Naive thymus-derived CD8-positive, alpha-beta T cell (primary cell): ENCODE measurements around the gene DSCAML1. TPM values are rescaled to one million over a fixed set of nuclear protein-coding genes. Genes with fewer than 3 reads are reported as not detected.
A peak's percentile ranks its signal among the peaks of the same experiment; 100 is the strongest.

Source experiments
- ATAC-seq, 2 donors: fragments of 150-1000 bp; cut with Tn5 transposase in 1 of 2; sonication (Bioruptor Pico), chemical (Tn5 transposase) in 1 of 2; 1 replicate in 1 of 2; 2 replicates in 1 of 2; pipeline ENCODE4 v1.10.0; 2021; ENCODE audit warnings: mild to moderate bottlenecking in 2 of 2, moderate library complexity in 2 of 2
- POLR2A ChIA-PET: fragments of 350-600 bp; sonication (Branson Sonifier 250); formaldehyde crosslinking; loops from one replicate; lab custom pipeline; 2021; ENCODE audit warnings: antibody characterized with exemption; lab: Charles Lee
- DNase-seq, 10 donors: peaks; one replicate each; pipeline versions ENCODE4 v3.0.0 to v3.0.0-alpha.2; 2020 to 2022
- H3K27ac Mint-ChIP-seq, 10 donors: one replicate each; pipeline ENCODE4 v1.8.0; 2020 to 2022; ENCODE audit warnings: mild to moderate bottlenecking in 10 of 10, mixed read lengths in 10 of 10, moderate library complexity in 4 of 10, inconsistent platforms in 1 of 10
- H3K27me3 Mint-ChIP-seq, 5 donors: one replicate each; pipeline ENCODE4 v1.8.0; 2021 to 2022; ENCODE audit warnings: mixed read lengths in 5 of 5
- H3K36me3 Mint-ChIP-seq, 3 donors: one replicate each; pipeline ENCODE4 v1.8.0; 2020 to 2022; ENCODE audit warnings: mixed read lengths in 3 of 3, mild to moderate bottlenecking in 2 of 3, inconsistent platforms in 1 of 3
- H3K4me1 Mint-ChIP-seq, 4 donors: one replicate each; pipeline ENCODE4 v1.8.0; 2021 to 2022; ENCODE audit warnings: mixed read lengths in 4 of 4
- H3K4me3 Mint-ChIP-seq, 10 donors: one replicate each; pipeline ENCODE4 v1.8.0; 2020 to 2022; ENCODE audit warnings: mild to moderate bottlenecking in 10 of 10, mixed read lengths in 10 of 10, moderate library complexity in 6 of 10, inconsistent platforms in 1 of 10
- H3K9me3 Mint-ChIP-seq, 9 donors: one replicate each; pipeline ENCODE4 v1.8.0; 2020 to 2022; ENCODE audit warnings: mixed read lengths in 9 of 9, mild to moderate bottlenecking in 3 of 9, inconsistent platforms in 1 of 9, moderate library complexity in 1 of 9
- polyA plus RNA-seq, 3 donors: library from polyadenylated mRNA; unstranded; fragments of 300-500 nt; fragmentation: Illumina TruSeq; gene quantifications; one replicate each; pipeline ENCODE4 v1.2.3, GENCODE V29; 2021
- total RNA-seq, 8 experiments: library from RNA in 2 of 8; stranded (reverse) in 2 of 8; gene quantifications; one replicate each; pipeline ENCODE4 v1.2.3 and lab custom pipeline; 2021 to 2026

Gene DSCAML1
- total and polyA plus RNA-seq, 5 experiments from 2014 or later: 0.12 to 2.1 (median 0.15) TPM

DNA sequence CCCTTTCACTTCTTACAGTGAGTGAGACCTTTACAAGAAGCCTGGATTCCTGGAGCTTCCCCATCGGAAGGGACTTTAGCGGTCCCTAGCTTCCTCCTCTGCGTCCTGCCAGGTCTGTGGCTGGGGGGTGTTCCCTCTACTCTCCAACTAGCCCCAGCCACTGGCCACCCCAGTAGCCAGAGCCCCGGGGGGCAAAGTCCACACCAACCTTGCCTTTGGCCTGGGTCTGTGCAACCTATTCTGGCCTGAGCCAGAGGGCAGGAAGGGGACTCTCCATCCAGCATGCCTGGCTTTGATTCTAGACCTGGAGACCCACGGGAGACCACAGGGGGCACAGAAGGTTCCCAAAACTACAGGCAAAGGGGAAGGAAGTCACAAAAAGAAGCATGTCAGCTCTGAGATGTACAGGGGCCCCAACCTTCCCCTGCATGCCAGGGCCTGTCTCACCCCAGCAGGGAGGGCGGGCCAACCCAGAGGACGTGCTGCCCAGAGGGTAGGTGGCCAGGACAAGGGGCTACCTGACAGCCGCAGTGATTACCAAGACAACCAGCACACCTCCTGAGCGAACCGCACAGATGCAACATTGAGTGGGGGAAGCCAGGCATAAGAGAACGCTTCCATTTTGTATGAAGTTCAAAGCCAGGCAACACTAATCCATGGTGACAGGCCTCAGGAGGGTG is 52.4 kb downstream of the DSCAML1 start:
- H3K27ac Mint-ChIP-seq: no peak overlapping the region
- H3K36me3 Mint-ChIP-seq: no peaks in the 10 kb centered on the region
- H3K4me3 Mint-ChIP-seq: no peak overlapping the region
- DNase-seq (no peak), ATAC-seq (no peak)
- POLR2A ChIA-PET: no interaction called here
- peaks cover 0 to 6% (median 0%) of the 10 kb centered on the region in 4 donors for H3K4me1 Mint-ChIP-seq
- peaks cover 2 to 27% (median 12%) of the 10 kb centered on the region in 5 donors for H3K27me3 Mint-ChIP-seq
- peaks cover 0 to 3% (median 0%) of the 10 kb centered on the region in 9 donors for H3K9me3 Mint-ChIP-seq

DNA sequence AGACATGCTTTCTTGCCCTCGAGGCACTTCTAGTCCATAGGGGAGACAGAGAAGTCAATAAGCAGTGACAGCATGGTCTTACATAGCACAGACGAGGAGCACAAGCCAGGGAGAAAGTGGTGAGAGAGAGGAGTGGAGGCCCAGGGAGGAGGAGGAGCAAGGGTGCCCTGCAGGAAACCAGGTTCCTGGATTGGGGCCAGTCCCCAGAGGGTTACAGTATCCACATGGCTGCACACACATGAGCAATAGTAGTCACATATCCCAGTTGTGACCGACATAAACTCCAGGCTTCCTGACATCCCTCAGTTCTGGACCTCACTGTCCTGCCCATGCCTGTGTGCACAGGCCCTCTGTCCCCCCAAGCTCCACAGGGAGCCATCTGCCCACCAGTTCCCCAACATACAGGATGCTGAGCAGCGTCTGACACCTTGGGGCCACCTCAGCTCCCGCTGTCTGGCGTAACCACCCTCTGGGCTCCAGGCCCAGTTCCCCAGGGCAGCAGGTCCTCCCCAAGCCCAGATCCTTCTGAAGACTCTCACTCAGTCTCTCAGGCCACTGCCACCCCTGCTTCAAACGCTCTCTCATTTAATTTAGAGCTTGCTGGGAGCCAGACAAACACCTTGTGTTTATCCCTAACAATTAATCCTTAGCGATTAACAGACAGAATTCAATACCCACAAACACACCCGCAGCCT is 53.7 kb downstream of the DSCAML1 start:
- no peak for DNase-seq
- ATAC-seq: no peak
- H3K36me3 Mint-ChIP-seq: no peaks in the 10 kb centered on the region
- no peak overlapping the region for H3K27ac Mint-ChIP-seq
- H3K9me3 Mint-ChIP-seq: peaks cover 0 to 3% (median 0%) of the 10 kb centered on the region in 9 donors
- peaks cover 0 to 9% (median 0%) of the 10 kb centered on the region in 4 donors for H3K4me1 Mint-ChIP-seq
- peaks cover 4 to 32% (median 12%) of the 10 kb centered on the region in 5 donors for H3K27me3 Mint-ChIP-seq
- H3K4me3 Mint-ChIP-seq: no peak overlapping the region
- POLR2A ChIA-PET: no interaction called here

DNA sequence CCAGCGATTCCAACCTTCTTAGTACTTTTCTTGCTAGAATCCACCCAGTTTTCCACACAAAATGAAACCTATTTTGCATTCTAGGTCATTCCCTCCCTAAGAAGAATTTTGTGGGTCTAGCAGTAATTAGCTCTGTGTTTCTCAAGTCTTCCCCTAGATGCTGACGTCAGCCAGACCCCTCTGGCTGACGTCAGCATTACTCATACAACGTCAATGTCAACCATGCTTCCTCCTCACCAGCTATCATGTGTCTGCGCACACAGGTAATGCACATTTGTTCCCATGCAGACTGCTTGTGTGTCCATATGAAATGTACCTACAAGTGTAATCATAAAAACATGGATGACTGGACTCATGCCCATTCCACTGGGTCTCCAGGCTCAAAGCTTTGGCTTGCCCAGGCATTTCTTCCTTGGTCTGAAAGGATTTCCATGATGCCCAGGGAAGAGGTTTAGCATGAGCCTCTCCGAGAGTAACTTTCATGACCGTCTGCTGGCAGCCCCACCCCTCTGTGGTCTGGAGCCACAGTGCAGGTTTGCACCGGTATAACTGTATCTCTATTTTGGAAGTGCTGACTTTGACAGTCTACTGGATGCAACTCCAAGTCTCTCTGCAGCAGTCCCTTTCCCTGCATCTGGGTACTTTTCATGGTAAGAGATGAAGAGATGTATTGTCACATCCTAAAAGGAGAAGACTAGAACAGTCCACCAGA is 58.6 kb downstream of the DSCAML1 start:
- no peaks in the 10 kb centered on the region for H3K9me3 Mint-ChIP-seq
- POLR2A ChIA-PET: no interaction called here
- DNase-seq (no peak), ATAC-seq (no peak)
- H3K4me3 Mint-ChIP-seq: no peak overlapping the region
- peaks cover 0 to 13% (median 0%) of the 10 kb centered on the region in 4 donors for H3K4me1 Mint-ChIP-seq
- peaks cover 0 to 22% (median 10%) of the 10 kb centered on the region in 5 donors for H3K27me3 Mint-ChIP-seq
- peak overlapping the region in 1 of 10 donors; percentile 68 for H3K27ac Mint-ChIP-seq
- no peaks in the 10 kb centered on the region for H3K36me3 Mint-ChIP-seq

DNA sequence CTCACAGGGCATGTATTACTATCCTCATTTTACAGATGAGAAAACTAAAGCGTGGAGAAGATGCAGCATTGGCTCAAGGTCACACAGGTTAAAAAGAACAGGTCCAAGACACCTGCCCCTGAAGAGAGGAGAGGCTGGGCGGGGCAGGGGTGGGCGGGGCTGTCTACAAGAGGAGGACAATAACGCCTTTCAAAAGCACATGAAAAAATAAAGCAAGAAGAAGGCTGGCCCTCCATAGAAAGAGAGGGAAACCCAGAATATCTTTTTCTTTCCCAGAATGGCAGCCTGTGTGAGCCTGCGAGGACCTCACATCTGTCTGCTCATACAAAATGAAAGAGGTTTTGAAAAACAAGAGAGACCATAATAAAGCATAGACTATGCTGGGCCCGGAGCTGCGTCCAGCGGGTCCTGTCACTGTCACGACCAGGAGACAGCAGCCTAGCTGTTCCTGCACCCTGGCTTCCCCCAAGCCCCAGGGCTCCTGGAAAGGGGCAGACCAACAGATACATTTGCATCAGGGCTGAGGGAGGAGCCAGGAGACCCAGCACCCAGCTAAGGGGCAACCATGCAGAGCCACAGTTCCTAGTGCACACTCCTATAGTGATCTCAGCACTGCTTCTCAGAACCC is 61.6 kb downstream of the DSCAML1 start:
- Mint-ChIP-seq H3K4me3 (no peak overlapping the region), H3K36me3 (no peaks in the 10 kb centered on the region), H3K9me3 (no peaks in the 10 kb centered on the region), H3K4me1 (peaks cover 0 to 10% (median 0%) of the 10 kb centered on the region in 4 donors), H3K27ac (no peak overlapping the region), H3K27me3 (peaks cover 0 to 9% (median 4%) of the 10 kb centered on the region in 5 donors)
- POLR2A ChIA-PET: no interaction called here
- DNase-seq (no peak), ATAC-seq (no peak)

DNA sequence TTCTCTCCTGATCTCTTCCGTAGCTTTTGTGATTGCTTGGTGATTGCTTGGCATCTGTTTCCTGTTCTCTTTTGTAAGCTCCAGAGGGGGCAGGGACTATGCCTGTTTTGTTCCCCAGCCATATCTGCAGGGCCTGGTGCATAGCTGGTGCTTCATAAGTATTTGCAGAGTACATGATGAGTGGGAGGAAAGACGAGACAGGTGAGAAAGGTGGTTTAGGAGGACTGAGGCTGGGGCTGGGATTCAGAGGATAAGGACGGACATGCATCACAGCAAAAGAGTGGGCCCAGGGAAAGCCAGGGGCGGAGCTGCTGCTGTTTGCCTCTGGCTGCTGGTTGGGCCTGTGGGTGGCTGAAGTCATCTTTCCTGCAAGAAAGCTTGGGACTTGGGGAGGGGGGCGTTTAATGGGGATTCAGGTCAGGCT is 62.4 kb downstream of the DSCAML1 start:
- H3K27ac Mint-ChIP-seq: no peak overlapping the region
- DNase-seq: no peak
- H3K4me1 Mint-ChIP-seq: peaks cover 0 to 10% (median 0%) of the 10 kb centered on the region in 4 donors
- H3K36me3 Mint-ChIP-seq: no peaks in the 10 kb centered on the region
- POLR2A ChIA-PET: no interaction called here
- ATAC-seq: no peak
- no peak overlapping the region for H3K4me3 Mint-ChIP-seq
- no peaks in the 10 kb centered on the region for H3K9me3 Mint-ChIP-seq
- H3K27me3 Mint-ChIP-seq: peaks cover 0 to 6% (median 4%) of the 10 kb centered on the region in 5 donors

DNA sequence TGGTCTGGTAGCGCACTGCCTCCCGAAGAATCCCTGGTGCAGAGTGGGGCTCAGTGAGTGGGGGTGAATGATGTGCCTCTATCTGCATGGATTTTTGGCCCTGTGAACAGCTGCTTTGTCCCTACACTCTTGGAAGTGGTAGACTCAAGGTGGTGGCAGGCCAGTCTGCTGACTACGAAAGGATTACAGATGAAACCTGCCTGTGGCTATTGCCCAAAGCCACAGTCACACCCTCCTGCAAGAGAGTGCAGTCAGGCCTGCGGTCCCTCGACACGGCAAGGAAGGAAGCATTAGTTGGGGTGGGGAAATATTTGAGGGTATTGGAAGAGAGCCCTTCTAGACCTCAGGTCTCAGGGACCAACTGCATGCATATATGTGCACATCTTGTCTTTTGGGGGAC is 63.7 kb downstream of the DSCAML1 start:
- Mint-ChIP-seq H3K9me3 (no peaks in the 10 kb centered on the region), H3K4me1 (peaks cover 0 to 7% (median 0%) of the 10 kb centered on the region in 4 donors), H3K27me3 (peaks cover 0 to 4% (median 0%) of the 10 kb centered on the region in 5 donors), H3K36me3 (no peaks in the 10 kb centered on the region), H3K27ac (no peak overlapping the region), H3K4me3 (no peak overlapping the region)
- ATAC-seq: no peak
- DNase-seq: no peak
- POLR2A ChIA-PET: no interaction called here

DNA sequence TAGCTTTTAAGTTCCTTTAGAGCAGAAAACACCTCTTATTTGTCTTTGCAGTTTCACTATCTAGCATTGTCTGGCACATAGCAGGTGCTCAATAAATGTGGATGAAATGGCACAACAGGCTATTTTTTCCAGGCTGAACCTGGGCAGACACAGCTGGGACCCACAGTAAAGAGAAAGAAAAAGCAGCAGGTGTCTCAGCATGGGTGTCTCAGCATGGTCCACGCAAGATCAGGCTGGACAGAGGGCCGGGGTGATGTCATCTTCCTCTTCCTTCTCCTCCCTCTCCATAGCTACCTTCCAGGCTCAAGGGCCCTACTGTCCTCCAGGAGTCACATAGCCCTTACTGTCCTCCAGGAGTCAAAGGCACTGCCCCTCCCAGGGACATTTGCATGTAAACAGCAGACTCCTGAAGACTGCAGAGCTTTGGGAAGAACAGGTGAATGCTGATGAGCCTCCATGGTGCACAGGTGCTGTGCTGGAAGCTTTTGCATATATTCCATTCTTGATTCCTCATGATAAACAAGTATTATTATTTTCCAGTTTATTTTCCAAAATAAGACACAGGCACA is 65.2 kb downstream of the DSCAML1 start:
- POLR2A ChIA-PET: no interaction called here
- ATAC-seq: no peak
- no peaks in the 10 kb centered on the region for H3K36me3 Mint-ChIP-seq
- DNase-seq: peak in 1 of 10 donors; percentile 19
- peaks cover 0 to 5% (median 0%) of the 10 kb centered on the region in 4 donors for H3K4me1 Mint-ChIP-seq
- peak overlapping the region in 1 of 10 donors; percentile 33 for H3K27ac Mint-ChIP-seq
- H3K4me3 Mint-ChIP-seq: no peak overlapping the region
- no peaks in the 10 kb centered on the region for H3K9me3 Mint-ChIP-seq
- H3K27me3 Mint-ChIP-seq: peaks cover 0 to 2% (median 0%) of the 10 kb centered on the region in 5 donors

DNA sequence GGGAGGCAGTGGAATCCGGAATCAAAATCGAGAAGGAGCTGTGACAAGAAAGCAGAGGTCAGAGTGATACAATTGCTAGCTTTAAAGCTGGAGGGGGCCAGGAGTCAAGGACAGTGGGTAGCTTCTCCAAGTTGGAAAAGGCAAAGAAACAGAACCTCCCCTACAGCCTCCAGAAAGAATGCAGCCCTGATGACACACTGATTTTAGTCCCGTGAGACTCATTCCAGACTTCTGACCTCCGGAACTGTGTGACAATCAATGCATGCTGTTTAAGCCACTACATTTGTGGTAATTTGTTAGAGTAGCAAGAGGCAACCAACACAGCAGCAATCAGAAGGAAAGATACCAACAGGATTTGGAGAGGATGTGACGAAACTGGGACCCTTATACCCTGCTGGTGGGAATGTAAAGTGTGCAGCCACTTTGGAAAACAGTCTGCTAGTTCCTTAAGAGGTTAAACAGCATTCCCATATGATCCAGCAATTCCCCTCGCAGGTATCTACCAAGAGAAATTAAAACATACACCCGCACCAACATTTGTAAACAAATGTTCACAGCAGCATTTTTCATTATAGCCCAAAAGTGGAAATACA is 66.7 kb downstream of the DSCAML1 start:
- DNase-seq: no peak
- Mint-ChIP-seq H3K4me3 (no peak overlapping the region), H3K27ac (no peak overlapping the region), H3K36me3 (no peaks in the 10 kb centered on the region), H3K9me3 (no peaks in the 10 kb centered on the region), H3K4me1 (peaks cover 0 to 5% (median 0%) of the 10 kb centered on the region in 4 donors), H3K27me3 (peaks cover 1 to 10% (median 4%) of the 10 kb centered on the region in 5 donors)
- POLR2A ChIA-PET: no interaction called here
- no peak for ATAC-seq

DNA sequence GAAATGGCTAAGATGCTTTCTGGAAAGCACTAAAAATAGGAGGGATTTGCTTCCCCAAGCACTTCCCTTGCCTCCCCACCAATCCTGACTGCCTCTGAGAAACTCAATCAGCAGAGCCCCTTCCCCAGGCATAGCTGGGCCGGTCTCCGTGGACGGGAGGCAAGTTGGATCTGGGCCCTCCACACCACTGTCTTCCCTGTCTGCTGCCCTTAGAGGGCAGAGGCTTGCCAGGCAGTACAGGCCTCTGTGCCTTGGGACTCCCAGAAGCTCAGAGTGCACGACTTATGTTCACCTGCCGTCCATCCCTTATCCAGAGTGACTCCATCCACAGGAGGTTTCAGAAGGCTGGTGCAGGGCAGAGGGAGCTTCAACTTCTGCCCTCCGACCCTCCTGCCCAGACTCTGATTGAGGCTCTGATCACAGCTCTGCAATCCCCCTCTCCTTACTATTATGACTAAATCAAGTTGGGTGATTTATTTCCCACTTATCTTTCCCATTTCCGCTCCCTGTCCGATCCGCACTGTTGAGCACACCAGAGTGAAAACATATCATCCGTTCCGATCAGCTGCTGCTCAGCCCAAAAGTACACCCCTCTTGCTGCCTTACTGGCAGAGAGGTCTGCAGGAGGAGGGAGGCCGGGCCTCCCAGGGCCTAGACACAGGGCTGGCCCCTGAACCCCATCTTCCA is 71.8 kb downstream of the DSCAML1 start:
- no peak for DNase-seq
- no peak for ATAC-seq
- Mint-ChIP-seq H3K27me3 (peaks cover 2 to 15% (median 10%) of the 10 kb centered on the region in 5 donors), H3K36me3 (no peaks in the 10 kb centered on the region), H3K27ac (no peak overlapping the region), H3K9me3 (no peaks in the 10 kb centered on the region), H3K4me3 (no peak overlapping the region), H3K4me1 (no peaks in the 10 kb centered on the region)
- POLR2A ChIA-PET: no interaction called here

DNA sequence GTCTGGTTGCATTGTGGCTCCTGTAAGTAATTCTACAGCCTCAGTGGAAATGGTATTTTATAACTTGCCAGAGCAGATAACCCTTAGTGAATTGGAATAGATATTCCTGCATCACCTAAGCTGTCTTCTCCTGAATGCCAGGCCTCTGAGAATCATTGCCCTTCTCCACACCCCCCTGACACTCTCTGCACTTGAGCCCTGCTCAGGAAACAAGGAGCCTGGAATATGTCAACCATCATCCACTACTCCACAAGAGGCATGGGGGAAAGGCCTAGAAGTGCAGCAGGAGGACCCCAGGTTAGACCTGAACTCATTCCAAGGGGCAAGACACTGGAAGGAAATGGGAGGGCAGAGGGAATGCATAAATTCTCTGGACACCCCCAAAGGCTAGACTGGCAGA is 72.4 kb downstream of the DSCAML1 start:
- POLR2A ChIA-PET: no interaction called here
- Mint-ChIP-seq H3K4me1 (no peaks in the 10 kb centered on the region), H3K4me3 (no peak overlapping the region), H3K9me3 (no peaks in the 10 kb centered on the region), H3K27ac (no peak overlapping the region), H3K36me3 (no peaks in the 10 kb centered on the region), H3K27me3 (peaks cover 2 to 15% (median 10%) of the 10 kb centered on the region in 5 donors)
- DNase-seq (no peak), ATAC-seq (no peak)

DNA sequence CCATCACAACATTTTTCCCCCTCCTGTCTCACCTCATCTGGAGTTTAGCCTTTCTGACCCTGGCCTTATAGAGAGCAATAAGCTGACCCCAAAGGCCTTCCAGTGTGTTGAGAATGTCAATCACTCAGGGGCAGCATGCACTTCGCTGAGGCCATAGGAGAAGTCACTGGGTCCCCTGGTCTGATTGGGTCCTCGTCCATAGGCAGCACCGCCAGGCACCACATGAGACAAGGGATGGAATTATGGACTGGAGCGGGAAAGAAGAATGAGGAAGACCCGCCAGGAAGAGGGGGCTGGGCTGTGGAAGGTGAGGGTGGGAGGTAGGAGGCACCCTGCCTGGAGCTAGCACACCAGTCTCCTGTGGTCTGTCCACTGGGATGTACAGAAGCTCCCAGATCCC is 72.9 kb downstream of the DSCAML1 start:
- no peak for ATAC-seq
- Mint-ChIP-seq H3K4me3 (no peak overlapping the region), H3K4me1 (no peaks in the 10 kb centered on the region), H3K36me3 (no peaks in the 10 kb centered on the region), H3K27ac (peak overlapping the region in 1 of 10 donors; percentile 54), H3K27me3 (peaks cover 2 to 15% (median 10%) of the 10 kb centered on the region in 5 donors), H3K9me3 (no peaks in the 10 kb centered on the region)
- no peak for DNase-seq
- POLR2A ChIA-PET: no interaction called here
